HEK293 (cell line): Measurements from ENCODE around the gene RAD51C.
"Not testable (repeated sequence)": the region's sequence is repeated elsewhere in the genome, so short reads cannot be mapped to it uniquely, and the experiment has no call there.

Experiments
- CTCF ChIA-PET: fragments of 350-600 bp; formaldehyde crosslinking; extraction: SDS; loops from one replicate; lab custom pipeline; 2021; ENCODE audit warnings: antibody characterized with exemption; lab: Yijun Ruan, JAX
- POLR2A ChIA-PET: fragments of 300-600 bp; formaldehyde crosslinking; extraction: SDS; loops from one replicate; lab custom pipeline; 2020; ENCODE audit warnings: antibody characterized with exemption, inconsistent platforms; lab: Yijun Ruan, JAX
- H3K27ac ChIP-seq: fragments of 200-500 bp; sonication (Bioruptor generic); 2 replicates; pipeline ENCODE4 v1.5.1; 2014; ENCODE audit warnings: low read depth, low read length, control low read depth, inconsistent platforms; ENCODE audit errors: extremely low read depth
- H3K36me3 ChIP-seq, 2 experiments: fragments of 200-500 bp in 1 of 2; sonication (Bioruptor generic) in 1 of 2; 1 replicate in 1 of 2; 2 replicates in 1 of 2; pipeline ENCODE4 v1.5.1; 2014 to 2017; ENCODE audit warnings: inconsistent platforms in 2 of 2, low read length in 2 of 2; ENCODE audit not compliant: control insufficient read depth in 2 of 2, insufficient read depth in 1 of 2
- H3K4me1 ChIP-seq: fragments of 200-500 bp; sonication (Bioruptor generic); 2 replicates; pipeline ENCODE4 v1.5.1; 2014; ENCODE audit warnings: mild to moderate bottlenecking, low read length, inconsistent platforms; ENCODE audit not compliant: control insufficient read depth, insufficient read depth
- H3K4me3 ChIP-seq: 2 replicates; pipeline ENCODE4 v1.5.1; 2011; ENCODE audit warnings: low read depth, mild to moderate bottlenecking, control low read depth, low read length, moderate library complexity
- H3K9me3 ChIP-seq: fragments of 200-500 bp; sonication (Bioruptor generic); 2 replicates; pipeline ENCODE4 v1.5.1; 2014; ENCODE audit warnings: low read depth, low read length, inconsistent platforms; ENCODE audit not compliant: control insufficient read depth, insufficient read depth
- BCL11B ChIP-seq: fragments of 450-650 bp; formaldehyde crosslinking; IDR thresholded peaks from 2 replicates; pipeline ENCODE4 v1.5.1; 2016; ENCODE audit warnings: low read depth, missing biosample characterization, missing genetic modification characterization
- EGR2 ChIP-seq: fragments of 450-650 bp; formaldehyde crosslinking; IDR thresholded peaks from 2 replicates; pipeline ENCODE4 v1.5.1; 2016; ENCODE audit warnings: low read depth, missing biosample characterization, missing genetic modification characterization
- KLF17 ChIP-seq: fragments of 450-650 bp; formaldehyde crosslinking; IDR thresholded peaks from 2 replicates; pipeline ENCODE4 v1.5.1; 2016; ENCODE audit warnings: missing biosample characterization, missing genetic modification characterization
- MEIS1 ChIP-seq: sonication (generic); formaldehyde crosslinking; IDR thresholded peaks from 2 replicates; pipeline ENCODE4 v1.8.1; 2022; ENCODE audit warnings: missing genetic modification reagents, mild to moderate bottlenecking, borderline replicate concordance
- RBAK ChIP-seq: fragments of 450-650 bp; formaldehyde crosslinking; IDR thresholded peaks from 2 replicates; pipeline ENCODE4 v1.5.1; 2016; ENCODE audit warnings: missing biosample characterization, missing genetic modification characterization
- ZBTB17 ChIP-seq: fragments of 450-650 bp; formaldehyde crosslinking; IDR thresholded peaks from 2 replicates; pipeline ENCODE4 v1.5.1; 2016; ENCODE audit warnings: missing biosample characterization, missing genetic modification characterization
- ZFHX2 ChIP-seq: fragments of 450-650 bp; formaldehyde crosslinking; conservative IDR thresholded peaks from 2 replicates; pipeline ENCODE4 v1.5.1; 2016; ENCODE audit warnings: missing biosample characterization, missing genetic modification characterization
- ZNF138 ChIP-seq: fragments of 450-650 bp; formaldehyde crosslinking; IDR thresholded peaks from 2 replicates; pipeline ENCODE4 v1.5.1; 2016; ENCODE audit warnings: missing biosample characterization, missing genetic modification characterization, borderline replicate concordance
- ZNF169 ChIP-seq: fragments of 450-650 bp; formaldehyde crosslinking; IDR thresholded peaks from 2 replicates; pipeline ENCODE4 v1.5.1; 2016; ENCODE audit warnings: missing biosample characterization, missing genetic modification characterization
- ZNF174 ChIP-seq: fragments of 450-650 bp; formaldehyde crosslinking; IDR thresholded peaks from 2 replicates; pipeline ENCODE4 v1.5.0; 2017; ENCODE audit warnings: missing biosample characterization, mild to moderate bottlenecking, missing genetic modification characterization
- ZNF18 ChIP-seq: fragments of 450-650 bp; formaldehyde crosslinking; IDR thresholded peaks from 2 replicates; pipeline ENCODE4 v1.5.1; 2016; ENCODE audit warnings: missing biosample characterization, missing genetic modification characterization
- ZNF202 ChIP-seq: fragments of 450-650 bp; formaldehyde crosslinking; IDR thresholded peaks from 2 replicates; pipeline ENCODE4 v1.5.1; 2016; ENCODE audit warnings: missing biosample characterization, missing genetic modification characterization, borderline replicate concordance
- ZNF223 ChIP-seq: fragments of 450-650 bp; formaldehyde crosslinking; IDR thresholded peaks from 2 replicates; pipeline ENCODE4 v1.5.1; 2016; ENCODE audit warnings: missing biosample characterization, missing genetic modification characterization
- ZNF302 ChIP-seq: fragments of 450-650 bp; formaldehyde crosslinking; IDR thresholded peaks from 2 replicates; pipeline ENCODE4 v1.5.1; 2016; ENCODE audit warnings: missing biosample characterization, missing genetic modification characterization, low read depth
- ZNF335 ChIP-seq: fragments of 450-650 bp; formaldehyde crosslinking; conservative IDR thresholded peaks from 2 replicates; pipeline ENCODE4 v1.5.1; 2016; ENCODE audit warnings: missing biosample characterization, missing genetic modification characterization
- ZNF416 ChIP-seq: fragments of 450-650 bp; formaldehyde crosslinking; IDR thresholded peaks from 2 replicates; pipeline ENCODE4 v1.5.1; 2016; ENCODE audit warnings: missing biosample characterization, missing genetic modification characterization
- ZNF513 ChIP-seq: fragments of 450-650 bp; IDR thresholded peaks from 2 replicates; pipeline ENCODE4 v1.5.1; 2018; ENCODE audit warnings: missing biosample characterization, missing genetic modification characterization
- ZNF530 ChIP-seq: fragments of 450-650 bp; formaldehyde crosslinking; IDR thresholded peaks from 2 replicates; pipeline ENCODE4 v1.5.1; 2016; ENCODE audit warnings: low read depth, missing biosample characterization, missing genetic modification characterization
- ZNF580 ChIP-seq: fragments of 450-650 bp; formaldehyde crosslinking; IDR thresholded peaks from 2 replicates; pipeline ENCODE4 v1.5.1; 2016; ENCODE audit warnings: missing biosample characterization, missing genetic modification characterization
- ZNF621 ChIP-seq: fragments of 450-650 bp; formaldehyde crosslinking; IDR thresholded peaks from 2 replicates; pipeline ENCODE4 v1.5.1; 2017; ENCODE audit warnings: missing biosample characterization, missing genetic modification characterization
- ZNF654 ChIP-seq: fragments of 450-650 bp; formaldehyde crosslinking; IDR thresholded peaks from 2 replicates; pipeline ENCODE4 v1.5.1; 2016; ENCODE audit warnings: low read depth, missing biosample characterization, missing genetic modification characterization
- ZNF777 ChIP-seq: fragments of 450-650 bp; formaldehyde crosslinking; IDR thresholded peaks from 2 replicates; pipeline ENCODE4 v1.5.1; 2017; ENCODE audit warnings: missing biosample characterization, missing genetic modification characterization, borderline replicate concordance

RAD51C gene

GRCh38 chr17:58658804-58659713 lies 33.3 kb upstream of the RAD51C start (continued):
- TF ChIP-seq ZNF18 (peak; percentile 47; the same call in 1 of the 2 replicates), ZNF777 (tag by site-specific recombination) (no peak), ZNF302 (tag by site-specific recombination) (peak; percentile 58; the same call in 1 of the 2 replicates), ZNF138 (no peak), RBAK (tag by site-specific recombination) (no peak), ZNF621 (tag by site-specific recombination) (no peak), KLF17 (peak; percentile 63), ZNF654 (tag by site-specific recombination) (0 out of 2 replicates have a peak, but pooled peaks have one; percentile 9), ZNF530 (tag by site-specific recombination) (no peak), MEIS1 (no peak), ZNF335 (tag by site-specific recombination) (peak; percentile 86), ZNF174 (tag by site-specific recombination) (no peak), ZNF416 (tag by site-specific recombination) (no peak), ZNF223 (tag by site-specific recombination) (no peak), ZNF202 (tag by site-specific recombination) (no peak), BCL11B (no peak; the same call in 1 of the 2 replicates), ZNF169 (tag by site-specific recombination) (no peak), ZNF513 (no peak)

GRCh38 chr17:58659714-58660084 lies 32.7 kb upstream of the RAD51C start:
- Histone ChIP-seq H3K27ac (peak overlapping the region; percentile 97), H3K4me3 (peak overlapping the region; percentile 25)
- not testable (repeated sequence) for H3K36me3 ChIP-seq, H3K4me1 ChIP-seq, H3K9me3 ChIP-seq
- ChIA-PET POLR2A (interaction anchor here (0.8 to 5.0 kb wide), 8 partner anchors 8 to 141 kb away, joined by 3 to 87 read pairs (median 10); partner anchors contain the start of genes RAD51C and TEX14), CTCF (interaction anchor here (0.6 to 1.0 kb wide), 8 partner anchors 21 to 1008 kb away, joined by 3 to 7 read pairs (median 4); no protein-coding TSS in a partner anchor)
- TF ChIP-seq ZBTB17 (tag by site-specific recombination) (peak; percentile 9; the same call in 1 of the 2 replicates), EGR2 (tag by site-specific recombination) (0 out of 2 replicates have a peak, but pooled peaks have one; percentile 25), ZNF580 (tag by site-specific recombination) (0 out of 2 replicates have a peak, but pooled peaks have one; percentile 6), ZFHX2 (tag by site-specific recombination) (0 out of 2 replicates have a peak, but pooled peaks have one; percentile 43)
